ENCODE results near the gene PSD4.

- no peak for TF ChIP-seq CTCF (IDR thresholded peaks at IDR 0.05)
- TF ChIP-seq POLR2A (IDR thresholded peaks at IDR 0.05) = no peak
- TF ChIP-seq POLR2AphosphoS5 (IDR thresholded peaks at IDR 0.05) = no peak
- TF ChIP-seq EP300 (IDR thresholded peaks at IDR 0.05; ENCODE audit: low read depth) = no peak
Measured at GRCh38 chr2:113167962-113168340, 5.8 kb upstream of the PSD4 start.
